PC-9 (cell line): ENCODE data around the gene PEX14.

Source experiments
- CTCF ChIP-seq: fragments of 200-600 bp; sonication (generic); conservative IDR thresholded peaks from 2 replicates; pipeline ENCODE4 v1.6.1; 2017; ENCODE audit warnings: mixed run types, antibody characterized with exemption, mild to moderate bottlenecking, moderate library complexity
- EZH2 ChIP-seq: fragments of 200-600 bp; sonication (generic); IDR thresholded peaks from 2 replicates; pipeline ENCODE4 v1.8.0; 2017; ENCODE audit warnings: antibody characterized with exemption, low read depth

GRCh38 chr1:10629091-10629815, 154.5 kb downstream of the PEX14 start:
- TF ChIP-seq CTCF, result no peak
- TF ChIP-seq EZH2, result no peak
